ENCODE results near the gene LIG4.

The LIG4 gene

DNA sequence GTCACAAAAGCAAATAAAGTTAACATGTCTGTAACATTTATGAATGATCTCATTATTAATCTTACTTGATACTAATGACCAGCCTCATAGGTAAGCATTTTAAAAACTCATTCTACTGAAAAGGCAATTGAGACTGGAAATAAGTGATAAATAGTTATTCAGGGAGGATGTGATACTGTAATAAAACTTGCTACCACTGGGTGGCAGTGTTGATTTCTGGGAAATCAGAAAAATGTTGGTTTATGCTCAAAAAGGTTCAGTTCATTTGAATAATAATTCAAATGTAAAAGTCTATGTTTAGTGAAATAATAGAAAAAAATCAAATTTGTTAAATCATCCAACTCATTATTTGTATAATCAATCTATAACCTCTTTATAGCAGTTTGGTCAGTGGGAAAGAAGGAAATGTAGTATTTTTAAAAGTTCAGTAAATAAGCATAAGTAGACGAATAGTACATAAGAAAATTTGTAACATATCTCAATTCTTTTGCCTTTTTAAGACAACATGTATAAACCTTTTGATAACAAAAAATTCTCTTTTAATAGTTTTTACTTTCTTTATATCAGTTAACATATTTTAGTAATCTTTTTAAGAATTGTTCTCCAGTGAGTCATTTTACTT lies 12.4 kb upstream of the LIG4 start:
- H3K4me1 ChIP-seq = peaks cover 18% of the 10 kb centered on the region
- H3K36me3 ChIP-seq = peaks cover 4% of the 10 kb centered on the region
- H3K27me3 ChIP-seq = no peaks in the 10 kb centered on the region
- TF ChIP-seq, protein P1, sequence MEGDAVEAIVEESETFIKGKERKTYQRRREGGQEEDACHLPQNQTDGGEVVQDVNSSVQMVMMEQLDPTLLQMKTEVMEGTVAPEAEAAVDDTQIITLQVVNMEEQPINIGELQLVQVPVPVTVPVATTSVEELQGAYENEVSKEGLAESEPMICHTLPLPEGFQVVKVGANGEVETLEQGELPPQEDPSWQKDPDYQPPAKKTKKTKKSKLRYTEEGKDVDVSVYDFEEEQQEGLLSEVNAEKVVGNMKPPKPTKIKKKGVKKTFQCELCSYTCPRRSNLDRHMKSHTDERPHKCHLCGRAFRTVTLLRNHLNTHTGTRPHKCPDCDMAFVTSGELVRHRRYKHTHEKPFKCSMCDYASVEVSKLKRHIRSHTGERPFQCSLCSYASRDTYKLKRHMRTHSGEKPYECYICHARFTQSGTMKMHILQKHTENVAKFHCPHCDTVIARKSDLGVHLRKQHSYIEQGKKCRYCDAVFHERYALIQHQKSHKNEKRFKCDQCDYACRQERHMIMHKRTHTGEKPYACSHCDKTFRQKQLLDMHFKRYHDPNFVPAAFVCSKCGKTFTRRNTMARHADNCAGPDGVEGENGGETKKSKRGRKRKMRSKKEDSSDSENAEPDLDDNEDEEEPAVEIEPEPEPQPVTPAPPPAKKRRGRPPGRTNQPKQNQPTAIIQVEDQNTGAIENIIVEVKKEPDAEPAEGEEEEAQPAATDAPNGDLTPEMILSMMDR (IDR thresholded peaks at IDR 0.05; ENCODE audit: low read depth, low read length) = peak; percentile 74
- DNase-seq = peak; percentile 26
- no peaks in the 10 kb centered on the region for H3K9me3 ChIP-seq
- H3K4me3 ChIP-seq (ENCODE audit: low read depth, low read length) = no peak overlapping the region

DNA sequence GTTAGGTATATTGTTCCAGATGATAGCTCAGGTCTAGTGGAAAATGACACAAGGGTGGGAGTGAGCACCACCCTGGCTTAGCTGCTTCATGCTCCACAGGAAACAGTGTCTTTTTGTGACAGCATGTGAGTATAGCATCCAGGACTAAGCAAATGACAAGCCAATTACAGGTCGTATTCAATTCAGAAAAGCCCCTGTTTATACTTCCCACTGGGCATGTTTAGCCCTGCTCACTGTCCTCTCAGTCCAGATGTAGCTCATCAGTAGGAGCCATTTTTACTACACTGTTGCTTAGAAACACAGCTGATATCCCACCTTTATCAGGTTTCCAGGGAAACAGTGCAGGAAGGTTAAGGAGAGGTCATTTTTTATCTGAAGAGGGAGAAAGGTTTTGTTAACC lies 10.8 kb upstream of the LIG4 start:
- TF ChIP-seq, protein P1 (IDR thresholded peaks at IDR 0.05; ENCODE audit: low read depth, low read length) = no peak
- H3K36me3 ChIP-seq = peaks cover 4% of the 10 kb centered on the region
- H3K9me3 ChIP-seq = no peaks in the 10 kb centered on the region
- H3K4me1 ChIP-seq = peaks cover 18% of the 10 kb centered on the region
- peak overlapping the region; percentile 14 for H3K4me3 ChIP-seq (ENCODE audit: low read depth, low read length)
- H3K27me3 ChIP-seq = no peaks in the 10 kb centered on the region
- DNase-seq = peak; percentile 22

DNA sequence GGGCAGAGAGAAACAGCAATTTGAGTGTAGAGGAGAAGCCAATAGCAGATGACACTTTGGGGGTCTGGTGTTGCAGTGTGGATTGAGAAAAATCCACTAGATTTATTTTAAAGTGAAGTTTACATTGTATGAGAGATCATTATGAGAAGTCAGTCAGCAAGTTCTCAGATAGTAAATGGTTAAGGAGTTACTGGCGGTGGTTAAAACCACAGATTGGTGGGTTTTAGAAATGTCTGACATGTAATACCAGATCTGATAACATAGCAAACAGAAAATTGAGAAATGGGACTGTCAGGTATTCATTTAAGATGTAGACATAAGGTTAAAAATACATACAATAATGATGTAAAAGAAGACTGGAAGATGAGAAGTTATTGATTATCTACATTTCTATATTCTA lies 10.1 kb upstream of the LIG4 start:
- Histone ChIP-seq H3K4me1 (peaks cover 18% of the 10 kb centered on the region), H3K9me3 (no peaks in the 10 kb centered on the region), H3K36me3 (peaks cover 4% of the 10 kb centered on the region), H3K4me3 (ENCODE audit: low read depth, low read length) (no peak overlapping the region), H3K27me3 (no peaks in the 10 kb centered on the region)
- no peak for DNase-seq
- TF ChIP-seq, protein P1 (IDR thresholded peaks at IDR 0.05; ENCODE audit: low read depth, low read length) = no peak

DNA sequence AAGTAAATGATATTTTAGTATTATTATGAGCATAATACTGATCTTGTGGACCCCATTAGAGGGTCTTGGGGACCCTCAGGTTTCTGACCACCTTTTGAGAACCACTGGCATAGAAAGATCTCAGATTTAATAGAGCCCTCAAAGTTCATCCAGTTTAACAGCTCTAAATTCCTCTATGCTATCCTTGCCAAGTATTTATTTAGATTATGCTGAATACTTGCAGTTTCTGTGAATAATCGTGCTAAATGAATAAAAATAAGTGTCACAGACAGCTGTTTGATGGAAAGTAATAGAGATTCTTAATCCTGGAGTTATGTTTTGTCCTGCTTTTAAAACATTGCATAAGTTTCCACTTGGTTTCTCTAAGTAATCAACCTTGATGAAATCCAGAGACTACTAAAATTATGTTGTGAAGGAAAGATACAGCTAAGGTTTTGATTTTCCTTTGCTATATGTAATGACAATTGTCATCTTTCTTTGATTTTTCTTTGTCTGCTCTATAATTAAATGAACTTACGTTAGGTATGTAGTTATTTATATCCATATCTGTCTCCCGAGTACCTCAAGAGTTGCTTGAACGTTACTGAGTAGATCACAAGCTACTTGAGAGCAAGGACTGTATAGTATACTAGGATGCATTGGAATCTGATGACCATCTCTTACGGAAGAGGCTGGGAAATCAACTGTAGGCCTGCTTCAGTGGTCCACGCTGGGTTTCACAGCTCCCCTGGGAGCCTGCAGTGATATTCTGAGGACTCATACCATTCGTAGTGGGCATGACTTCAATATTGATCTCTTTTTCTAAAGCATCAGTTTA lies 8.6 kb upstream of the LIG4 start:
- Histone ChIP-seq H3K27me3 (no peaks in the 10 kb centered on the region), H3K4me3 (ENCODE audit: low read depth, low read length) (no peak overlapping the region), H3K36me3 (no peaks in the 10 kb centered on the region), H3K9me3 (no peaks in the 10 kb centered on the region), H3K4me1 (peaks cover 23% of the 10 kb centered on the region)
- TF ChIP-seq, protein P1 (IDR thresholded peaks at IDR 0.05; ENCODE audit: low read depth, low read length) = no peak
- DNase-seq = no peak

DNA sequence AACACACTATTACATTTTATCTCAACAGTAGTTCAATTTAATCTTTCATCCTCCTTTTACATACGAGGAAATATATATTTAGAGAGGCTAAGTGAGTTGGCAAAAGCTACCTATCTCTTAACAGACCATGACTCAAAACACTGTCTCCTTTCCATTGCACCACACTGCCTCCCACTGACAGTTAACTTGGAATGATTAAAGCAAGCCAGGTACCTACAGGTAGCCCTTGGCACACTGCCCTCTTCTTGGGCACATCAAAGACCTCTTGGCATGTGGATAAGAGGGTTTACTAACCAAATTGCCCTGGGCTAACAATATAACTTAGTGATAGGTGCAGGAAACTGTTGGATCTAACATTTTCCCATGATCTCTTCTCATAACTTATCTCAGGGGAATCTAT lies 4.7 kb upstream of the LIG4 start:
- H3K9me3 ChIP-seq = no peaks in the 10 kb centered on the region
- H3K4me3 ChIP-seq (ENCODE audit: low read depth, low read length) = peak overlapping the region; percentile 92; the same call in 1 of the 2 replicates
- DNase-seq = no peak
- TF ChIP-seq, protein P1 (IDR thresholded peaks at IDR 0.05; ENCODE audit: low read depth, low read length) = peak; percentile 16; the same call in 1 of the 2 replicates
- no peaks in the 10 kb centered on the region for H3K36me3 ChIP-seq
- H3K4me1 ChIP-seq = peaks cover 5% of the 10 kb centered on the region; the same call in 1 of the 2 replicates
- H3K27me3 ChIP-seq = no peaks in the 10 kb centered on the region

Measured in BE2C (cell line).